ENCODE results near the gene ARID3B.

GRCh38 chr15:74643665-74644204, 102.7 kb downstream of the ARID3B start:
- TF ChIP-seq CTCF (IDR thresholded peaks at IDR 0.05; ENCODE audit: poor library complexity) (no peak), EZH2phosphoT487 (IDR thresholded peaks at IDR 0.05; ENCODE audit: low read depth, severe bottlenecking, unreplicated experiment) (no peak)
